ENCODE results near the gene TKT.
"Not testable (repeated sequence)": the region's sequence is repeated elsewhere in the genome, so short reads cannot be mapped to it uniquely, and the experiment has no call there.

Gene TKT

DNA sequence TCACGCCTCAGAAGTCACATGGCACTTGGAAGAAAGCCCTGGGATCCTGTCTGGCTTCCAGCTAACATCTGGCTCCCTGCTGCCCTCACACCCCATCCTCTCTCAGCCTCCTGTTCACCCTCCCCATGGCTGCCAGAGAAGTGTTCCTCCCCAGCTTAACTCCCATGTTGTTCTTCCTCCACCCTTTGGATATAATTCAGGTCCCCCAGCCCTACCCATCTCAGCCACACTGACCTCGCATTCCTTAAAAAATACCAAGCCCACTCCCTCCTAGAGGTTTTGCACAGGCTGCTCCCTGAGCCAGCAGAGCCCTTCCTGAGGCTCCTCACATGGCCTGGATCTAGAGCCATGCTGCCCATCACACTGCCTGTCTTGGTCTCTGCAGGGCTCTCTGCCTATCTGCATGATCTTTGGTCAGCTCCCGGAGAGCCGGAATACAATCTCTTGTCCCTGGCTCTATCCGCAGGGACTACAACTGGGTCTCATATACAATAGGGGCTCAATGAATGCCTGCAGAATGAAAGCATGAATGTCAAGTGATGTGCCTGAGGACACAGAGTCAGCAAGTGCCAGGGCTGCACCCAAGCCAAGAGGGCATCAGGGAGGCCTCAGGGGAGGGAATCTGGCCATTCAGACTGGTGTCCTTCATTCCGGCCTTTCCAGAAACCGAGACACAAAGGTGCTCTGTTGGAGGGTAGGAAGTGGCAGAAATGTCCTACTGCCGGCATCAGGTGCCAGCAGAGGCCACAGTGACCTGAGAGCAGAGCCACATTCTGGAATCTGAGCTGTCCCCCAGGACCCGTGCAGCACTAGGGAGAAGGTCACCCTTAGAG is 3.8 kb upstream of the TKT start:
- no peak for DNase-seq (ENCODE audit: low spot score)

DNA sequence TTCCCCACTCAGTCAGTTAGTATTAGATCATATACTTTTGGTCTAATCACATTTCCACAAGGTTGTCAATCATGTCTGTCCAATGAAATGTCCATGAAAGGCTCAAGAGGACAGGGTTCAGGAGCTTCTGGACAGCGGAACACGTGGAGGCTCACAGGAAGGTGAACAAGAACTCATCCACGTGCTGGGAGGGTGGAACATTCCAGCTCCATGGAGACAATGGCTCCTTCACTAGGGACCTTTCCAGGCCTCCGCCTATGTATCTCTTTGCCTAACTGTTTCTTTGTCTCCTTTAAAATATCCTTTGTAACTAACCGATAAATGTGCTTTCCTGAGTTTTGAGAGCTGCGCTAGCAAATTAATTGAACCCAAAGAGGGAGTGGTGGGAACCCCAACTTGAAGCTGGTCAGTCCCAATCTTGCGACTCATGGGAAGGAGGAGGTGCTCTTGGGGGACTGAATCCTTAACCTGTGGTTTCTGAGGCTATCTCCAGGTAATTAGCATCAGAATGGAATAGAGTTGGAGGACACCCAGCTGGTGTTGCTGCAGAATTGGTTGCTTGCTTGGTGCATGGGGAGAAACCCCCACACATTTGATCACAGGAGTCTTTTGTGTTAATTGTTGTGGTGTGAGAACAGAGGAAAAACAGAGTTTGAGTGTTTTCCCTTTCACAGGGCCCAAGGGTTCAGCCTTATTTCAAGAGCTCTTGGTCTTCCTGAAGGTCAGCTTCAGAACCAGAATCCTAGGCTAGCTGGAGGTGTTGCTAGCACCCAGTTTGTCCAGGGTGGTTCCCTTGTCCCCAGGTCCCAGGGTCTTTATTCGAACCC is 3.0 kb upstream of the TKT start:
- DNase-seq (ENCODE audit: low spot score) = no peak

DNA sequence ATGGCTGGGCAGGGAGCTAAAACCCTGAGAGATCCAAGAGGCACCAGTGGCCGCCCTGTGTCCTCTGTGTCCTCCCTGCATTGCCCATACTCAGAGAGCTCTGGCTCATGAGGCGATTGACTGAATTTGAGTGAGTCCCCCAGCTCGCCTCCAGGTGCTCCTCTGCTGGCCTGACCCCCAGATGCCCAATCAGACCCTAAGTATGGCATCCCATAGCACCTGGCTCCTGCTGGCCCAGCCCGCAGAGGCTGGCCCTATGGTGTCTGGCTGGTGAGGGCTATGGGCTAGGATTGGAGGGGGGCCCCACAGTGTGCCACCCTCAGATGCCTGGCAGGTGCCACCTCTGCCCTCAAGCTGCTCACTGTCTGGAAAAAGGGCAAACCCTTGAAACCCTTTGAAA is 1.6 kb upstream of the TKT start:
- no peak for DNase-seq (ENCODE audit: low spot score)

DNA sequence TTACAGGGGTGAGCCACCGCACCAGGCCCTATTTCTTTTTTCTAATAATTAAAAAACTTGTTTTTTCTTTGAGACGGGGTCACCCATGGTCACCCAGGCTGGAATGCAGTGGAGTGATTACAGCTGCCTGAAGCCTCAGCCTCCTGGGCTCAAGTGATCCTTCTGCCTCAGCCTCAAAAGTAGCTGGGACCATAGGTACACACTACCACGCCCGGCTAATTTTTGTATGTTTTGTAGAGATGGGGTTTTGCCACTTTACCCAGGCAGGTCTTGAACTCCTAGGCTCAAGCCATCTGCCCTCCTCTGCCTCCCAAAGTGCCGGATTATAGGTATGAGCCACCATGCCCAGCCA is 858 bp upstream of the TKT start:
- no peak for DNase-seq (ENCODE audit: low spot score)

DNA sequence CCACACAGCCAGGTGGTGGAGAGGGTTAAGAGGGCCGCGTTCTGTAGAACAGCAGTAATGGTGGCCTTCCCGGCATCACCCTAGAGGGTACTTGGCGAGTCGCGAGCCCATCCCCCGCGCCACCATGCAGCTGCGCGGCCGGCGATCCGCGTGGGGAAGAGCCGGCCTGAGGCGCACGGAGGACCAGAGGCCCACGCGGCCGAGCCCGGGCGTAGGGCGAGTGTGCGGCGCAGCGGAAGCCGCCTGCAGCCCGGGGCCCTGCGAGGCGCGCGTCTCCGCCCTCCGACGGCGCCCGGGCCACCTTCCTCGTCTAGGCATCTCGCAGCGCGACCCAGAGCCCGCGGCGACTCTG is 423 bp downstream of the TKT start:
- DNase-seq (ENCODE audit: low spot score) = no peak

DNA sequence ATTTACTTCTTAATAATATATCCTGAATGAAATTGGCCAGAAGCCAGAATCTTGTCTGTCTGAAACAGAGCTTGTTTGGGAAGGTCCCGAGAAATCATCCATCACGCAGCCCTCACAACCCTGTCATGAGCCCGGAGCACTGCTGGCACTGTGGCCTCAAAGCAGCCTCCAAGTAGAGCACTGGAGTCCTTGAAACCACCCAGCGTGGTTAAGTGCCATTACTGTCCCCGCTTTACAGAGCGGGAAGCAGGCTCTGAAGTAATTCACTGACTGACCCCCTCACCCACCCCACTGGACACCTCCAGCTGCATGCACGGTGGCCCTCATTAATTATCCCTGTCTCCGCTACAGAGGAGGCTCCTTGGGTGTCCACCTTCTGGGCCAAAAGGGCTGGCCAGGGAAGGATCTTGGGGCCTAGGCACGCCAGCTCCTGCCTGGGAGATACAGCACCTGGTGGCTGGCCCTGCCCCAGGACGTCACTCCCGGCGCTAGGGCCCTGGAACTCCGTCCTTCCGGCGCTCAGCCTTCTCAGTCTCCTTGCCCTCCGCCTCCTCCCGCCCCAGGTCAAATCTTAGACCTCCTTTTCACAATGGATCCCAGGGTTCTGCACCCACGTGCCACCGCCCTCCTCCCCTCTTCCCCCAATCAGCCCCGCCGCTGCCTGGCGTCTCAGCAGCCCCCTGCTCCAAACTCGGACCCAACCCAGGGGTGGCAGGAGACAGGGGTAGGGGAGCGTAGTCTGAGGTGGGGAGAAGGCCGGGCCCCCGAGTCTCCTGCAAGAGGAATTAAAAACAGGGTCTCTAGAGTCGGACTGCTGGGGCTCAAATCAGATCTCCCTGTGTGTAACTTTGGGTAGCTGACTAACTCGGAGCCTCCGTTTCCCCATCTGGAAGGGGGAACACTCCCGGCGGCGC is 1.1 kb downstream of the TKT start:
- DNase-seq (ENCODE audit: low spot score) = peak; percentile 36

DNA sequence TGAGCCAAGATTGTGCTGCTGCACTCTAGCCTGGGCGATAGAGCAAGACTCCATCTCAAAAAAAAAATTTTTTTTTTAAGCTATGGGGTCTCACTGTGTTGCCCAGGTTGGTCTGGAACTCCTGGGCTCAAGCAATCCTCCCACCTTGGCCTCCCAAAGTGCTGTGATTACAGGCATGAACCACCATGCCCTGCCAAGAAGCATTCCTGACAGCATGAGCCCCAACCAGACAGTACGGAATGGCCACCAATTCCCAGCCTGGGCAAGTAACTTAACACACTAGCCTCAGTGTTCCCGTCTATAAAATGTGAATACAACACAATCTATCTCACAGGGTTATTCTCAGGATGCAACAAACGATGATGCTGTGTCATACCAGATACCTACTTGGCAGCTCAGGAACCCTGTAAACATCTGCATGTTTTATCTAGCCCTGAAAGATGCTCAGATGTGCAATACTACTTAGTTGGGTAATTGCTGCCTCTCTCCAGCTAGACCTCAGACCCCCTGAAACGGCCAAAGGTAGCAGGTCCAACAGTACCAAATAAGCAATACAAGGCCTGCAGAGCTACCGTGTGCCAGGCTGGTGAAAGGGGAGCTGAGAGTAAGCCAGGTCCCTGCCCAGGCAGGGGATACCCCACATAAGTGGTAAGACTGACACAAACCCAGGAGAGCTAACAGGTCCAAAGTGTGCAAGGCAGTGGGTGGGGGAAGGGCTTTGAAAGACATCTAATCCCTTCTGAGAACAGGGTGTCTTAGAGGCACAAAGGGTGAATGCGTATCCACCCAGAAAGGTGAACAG is 1.9 kb downstream of the TKT start:
- DNase-seq (ENCODE audit: low spot score) = no peak

DNA sequence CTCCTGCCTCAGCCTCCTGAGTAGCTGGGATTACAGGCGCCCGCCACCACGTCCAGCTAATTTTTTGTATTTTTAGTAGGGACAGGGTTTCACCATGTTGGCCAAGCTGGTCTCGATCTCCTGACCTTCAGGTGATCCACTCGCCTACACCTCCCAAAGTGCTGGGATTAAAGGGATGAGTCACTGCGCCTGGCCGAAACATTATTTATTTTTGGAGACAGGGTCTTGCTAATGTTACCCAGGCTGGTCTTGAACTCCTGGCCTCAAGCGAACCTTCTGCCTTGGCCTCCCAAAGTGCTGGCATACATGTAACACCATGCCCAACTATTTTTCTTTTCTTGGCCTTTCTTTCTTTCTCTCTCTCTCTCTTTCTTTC is 2.9 kb downstream of the TKT start:
- not testable (repeated sequence) for DNase-seq (ENCODE audit: low spot score)

DNA sequence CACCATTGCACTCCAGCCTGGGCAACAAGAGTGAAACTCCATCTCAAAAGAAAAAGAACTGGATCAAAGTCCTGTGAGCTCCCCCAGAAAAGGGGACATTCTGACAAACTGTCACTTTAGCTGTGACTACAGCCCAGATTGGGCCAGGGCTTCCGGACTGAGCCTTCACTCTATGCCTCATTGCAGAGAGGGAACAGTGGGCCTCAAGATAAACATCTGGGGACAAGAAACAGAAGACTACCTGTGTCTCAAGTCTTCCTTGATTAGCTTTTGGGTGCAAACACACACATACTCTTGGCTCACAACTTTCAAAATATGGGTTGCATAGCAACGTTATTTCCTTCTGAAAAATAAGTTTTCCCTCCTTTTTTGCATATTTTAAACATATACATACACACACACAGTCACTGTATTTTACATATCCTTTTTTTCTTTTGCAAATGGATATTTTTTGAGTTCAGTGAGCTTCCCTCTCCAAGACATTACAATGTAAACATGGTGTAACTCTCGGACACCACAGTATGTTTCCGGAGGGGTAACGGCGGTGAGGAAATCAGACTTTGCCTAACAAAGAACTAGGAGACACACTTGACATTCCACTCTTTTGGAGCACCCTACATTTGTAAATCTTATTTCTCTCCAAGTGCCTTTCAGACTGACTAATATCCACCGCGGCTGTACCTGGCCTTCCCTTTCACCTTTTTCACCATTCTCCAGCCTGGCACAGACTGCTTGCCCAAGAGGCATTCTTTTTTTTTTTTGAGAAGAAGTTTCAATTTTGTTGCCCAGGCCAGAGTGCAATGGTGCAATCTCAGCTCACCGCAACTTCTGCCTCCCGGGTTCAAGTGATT is 3.5 kb downstream of the TKT start:
- no peak for DNase-seq (ENCODE audit: low spot score)

DNA sequence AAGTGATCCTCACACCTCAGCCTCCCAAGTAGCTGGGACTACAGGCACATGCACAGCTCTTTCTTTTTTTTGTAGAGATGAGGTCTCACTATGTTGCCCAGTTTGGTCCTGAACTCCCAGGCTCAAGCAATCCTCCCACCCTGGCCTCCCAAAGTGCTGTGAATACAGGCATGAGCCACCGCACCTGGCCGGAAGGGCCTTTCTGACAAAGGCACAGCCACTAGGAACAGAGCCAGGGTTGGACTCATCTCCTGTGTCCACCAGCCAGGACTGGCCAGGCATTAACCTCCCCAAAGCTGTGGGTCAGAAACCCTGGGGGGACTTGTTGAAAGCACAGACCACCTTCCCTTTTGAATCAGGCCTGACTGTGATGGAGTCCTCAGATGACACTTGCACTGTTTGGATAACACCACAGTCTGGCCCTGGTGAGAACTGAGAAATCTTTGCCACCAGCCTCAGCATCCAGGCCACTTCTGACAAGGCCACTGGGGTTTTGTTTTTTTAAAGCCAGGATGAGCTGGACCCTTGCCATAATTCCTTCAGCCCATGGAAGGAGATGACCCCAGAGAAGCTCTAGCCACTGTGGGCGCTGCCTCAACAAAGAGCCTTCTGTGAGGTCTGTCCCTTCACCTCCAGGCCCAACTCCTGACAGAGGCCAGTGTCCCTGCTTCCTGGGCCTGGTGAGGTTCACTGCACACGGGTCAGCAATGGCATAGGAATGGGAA is 4.8 kb downstream of the TKT start:
- DNase-seq (ENCODE audit: low spot score) = no peak

DNA sequence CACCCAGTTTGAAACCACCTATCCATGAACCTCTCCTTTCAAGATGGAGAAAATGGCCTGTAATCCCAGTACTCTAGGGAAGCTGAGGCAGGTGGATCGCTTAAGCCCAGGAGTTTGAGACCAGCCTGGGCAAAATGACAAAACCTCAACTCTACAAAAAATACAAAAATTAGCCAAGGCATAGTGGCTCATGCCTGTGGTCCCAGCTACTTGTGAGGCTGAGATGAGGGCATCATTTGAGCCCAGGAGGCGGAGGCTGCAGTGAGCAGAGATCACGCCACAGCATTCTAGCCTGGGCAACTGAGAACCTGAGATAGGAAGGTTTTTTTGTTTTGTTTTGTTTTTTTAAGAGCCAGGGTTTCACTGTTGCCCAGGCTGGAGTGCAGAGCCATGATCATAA is 5.4 kb downstream of the TKT start:
- DNase-seq (ENCODE audit: low spot score) = no peak

DNA sequence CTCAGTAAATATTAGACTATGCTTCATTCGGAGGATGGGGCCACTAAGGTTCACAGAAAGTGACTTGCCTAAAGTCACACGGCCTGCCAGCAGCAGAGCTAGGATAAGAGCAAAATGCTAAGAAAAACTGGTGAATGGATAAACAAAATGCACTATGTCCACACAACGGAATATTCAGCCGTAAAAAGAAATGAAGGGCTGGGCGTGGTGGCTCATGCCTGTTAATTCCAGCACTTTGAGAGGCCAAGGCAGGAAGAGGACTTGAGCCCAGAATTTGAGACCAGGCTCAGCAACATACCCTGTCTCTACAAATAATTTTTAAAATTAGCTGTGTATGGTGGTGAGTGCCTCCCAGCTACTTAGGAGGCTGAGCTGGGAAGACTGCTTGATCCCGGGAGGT is 7.7 kb downstream of the TKT start:
- DNase-seq (ENCODE audit: low spot score) = no peak

DNA sequence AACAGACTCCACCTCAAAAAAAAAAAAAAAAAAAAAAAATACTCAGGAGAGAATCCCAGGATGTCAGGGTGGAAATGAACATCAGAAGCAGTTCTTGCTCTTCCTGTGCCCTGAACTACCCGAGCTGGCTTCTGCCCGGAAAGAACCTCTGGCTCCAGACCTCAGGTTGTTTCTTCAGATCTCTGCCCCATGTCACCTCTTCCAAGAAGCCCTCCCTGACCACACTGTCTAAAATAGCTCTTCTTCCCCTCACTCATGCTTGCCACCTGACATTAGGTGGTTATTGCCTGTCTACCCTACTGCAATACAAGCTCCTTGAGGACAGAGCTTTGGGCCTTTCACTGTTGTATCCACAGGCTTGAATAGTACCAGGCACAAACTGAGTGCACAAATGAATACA is 8.2 kb downstream of the TKT start:
- DNase-seq (ENCODE audit: low spot score) = no peak

DNA sequence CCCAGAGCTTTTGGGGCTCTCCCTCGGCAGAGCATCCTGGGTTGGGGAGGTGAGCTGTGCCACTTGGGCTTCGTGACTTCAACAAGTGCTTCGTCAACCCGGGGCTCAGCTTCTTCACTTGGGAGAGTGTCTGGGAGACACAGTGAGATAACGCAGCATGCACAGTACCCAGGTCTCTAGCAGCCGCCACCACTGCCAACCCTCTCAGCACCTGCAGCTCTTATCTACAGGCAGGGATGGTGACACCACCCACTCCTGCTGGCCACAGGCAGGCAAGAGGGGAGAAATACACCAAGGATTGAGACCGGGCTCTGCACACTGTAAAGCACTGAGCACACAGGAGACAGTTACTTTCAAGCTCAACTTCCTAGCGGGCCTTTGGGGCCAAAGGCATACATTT is 11.6 kb downstream of the TKT start:
- no peak for DNase-seq (ENCODE audit: low spot score)

DNA sequence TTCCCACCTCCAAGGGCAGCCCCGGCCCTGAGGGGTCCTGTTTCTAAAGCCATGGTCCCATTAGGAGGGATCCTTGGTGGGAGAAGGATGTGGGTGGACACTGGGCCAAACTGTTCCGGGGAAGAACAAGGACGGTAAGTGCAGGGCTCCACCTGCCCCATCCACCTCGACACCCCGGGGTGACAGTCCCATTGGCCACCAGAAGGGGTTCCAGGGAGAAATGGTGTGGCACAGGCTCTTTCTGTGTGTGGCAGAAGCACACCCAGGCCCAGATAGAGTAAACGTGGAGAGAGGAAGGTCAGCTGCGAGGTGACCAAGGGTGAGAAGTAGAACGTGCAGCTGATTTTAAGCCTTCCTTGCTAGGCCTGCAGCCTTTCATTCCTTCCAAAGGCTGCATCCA is 12.0 kb downstream of the TKT start:
- DNase-seq (ENCODE audit: low spot score) = no peak

DNA sequence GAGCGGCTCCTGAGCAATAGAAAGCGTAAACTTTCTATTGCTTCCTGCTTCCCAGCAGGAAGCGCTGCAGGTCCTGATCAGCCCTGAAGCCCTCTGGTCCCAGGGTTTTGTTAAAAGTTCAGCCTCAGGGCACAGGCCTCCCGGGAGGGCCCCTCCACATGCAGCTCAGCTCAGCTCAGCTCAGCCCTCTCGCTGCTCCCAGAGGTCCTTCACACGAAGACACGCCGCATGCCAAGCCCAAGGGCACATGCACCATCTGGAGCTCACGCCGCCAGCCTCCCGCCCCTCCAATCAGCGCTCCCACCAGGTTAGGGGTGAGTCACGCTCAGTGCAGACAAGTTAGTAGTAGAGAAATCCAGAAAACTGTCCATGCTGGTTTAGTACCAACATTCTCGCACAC is 12.7 kb downstream of the TKT start:
- no peak for DNase-seq (ENCODE audit: low spot score)

DNA sequence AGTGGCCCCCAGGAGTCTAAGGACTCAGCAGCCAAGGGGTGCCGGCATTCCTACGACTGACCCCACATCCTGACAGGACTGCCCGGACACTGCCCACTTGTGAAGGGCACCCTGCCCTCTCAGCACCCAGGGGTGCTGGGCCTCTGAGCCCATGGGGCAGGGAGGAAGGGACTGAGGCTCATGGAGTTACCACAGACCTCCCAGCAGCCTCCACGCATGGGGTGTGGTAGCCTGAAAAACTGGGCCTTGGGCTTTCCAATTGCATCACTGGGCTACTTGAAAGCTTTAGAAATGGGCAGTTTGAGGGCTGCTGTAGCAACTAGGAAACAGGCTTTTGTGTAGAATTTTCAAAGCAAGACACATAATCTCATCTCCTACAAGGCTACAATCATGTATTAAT is 13.2 kb downstream of the TKT start:
- DNase-seq (ENCODE audit: low spot score) = no peak

DNA sequence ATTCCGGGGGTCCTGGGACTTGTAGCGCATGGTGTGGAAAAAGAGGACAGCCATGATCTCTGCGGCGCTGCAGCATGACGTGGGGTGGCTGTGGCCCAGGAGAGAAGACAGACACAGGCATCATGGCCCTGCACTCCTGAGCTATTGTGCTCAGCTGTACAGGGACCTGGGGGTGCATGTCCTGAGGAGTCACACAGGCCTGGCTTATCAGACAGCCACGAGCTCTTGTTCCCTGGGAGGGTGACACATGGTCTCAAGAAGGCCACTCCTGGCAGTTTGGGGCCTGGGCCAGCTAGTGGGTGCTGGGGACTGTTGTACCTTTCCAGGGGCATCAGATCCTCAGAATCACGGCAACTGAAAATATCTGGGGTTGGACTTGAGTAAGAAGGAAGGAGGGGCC is 13.7 kb downstream of the TKT start:
- DNase-seq (ENCODE audit: low spot score) = no peak

DNA sequence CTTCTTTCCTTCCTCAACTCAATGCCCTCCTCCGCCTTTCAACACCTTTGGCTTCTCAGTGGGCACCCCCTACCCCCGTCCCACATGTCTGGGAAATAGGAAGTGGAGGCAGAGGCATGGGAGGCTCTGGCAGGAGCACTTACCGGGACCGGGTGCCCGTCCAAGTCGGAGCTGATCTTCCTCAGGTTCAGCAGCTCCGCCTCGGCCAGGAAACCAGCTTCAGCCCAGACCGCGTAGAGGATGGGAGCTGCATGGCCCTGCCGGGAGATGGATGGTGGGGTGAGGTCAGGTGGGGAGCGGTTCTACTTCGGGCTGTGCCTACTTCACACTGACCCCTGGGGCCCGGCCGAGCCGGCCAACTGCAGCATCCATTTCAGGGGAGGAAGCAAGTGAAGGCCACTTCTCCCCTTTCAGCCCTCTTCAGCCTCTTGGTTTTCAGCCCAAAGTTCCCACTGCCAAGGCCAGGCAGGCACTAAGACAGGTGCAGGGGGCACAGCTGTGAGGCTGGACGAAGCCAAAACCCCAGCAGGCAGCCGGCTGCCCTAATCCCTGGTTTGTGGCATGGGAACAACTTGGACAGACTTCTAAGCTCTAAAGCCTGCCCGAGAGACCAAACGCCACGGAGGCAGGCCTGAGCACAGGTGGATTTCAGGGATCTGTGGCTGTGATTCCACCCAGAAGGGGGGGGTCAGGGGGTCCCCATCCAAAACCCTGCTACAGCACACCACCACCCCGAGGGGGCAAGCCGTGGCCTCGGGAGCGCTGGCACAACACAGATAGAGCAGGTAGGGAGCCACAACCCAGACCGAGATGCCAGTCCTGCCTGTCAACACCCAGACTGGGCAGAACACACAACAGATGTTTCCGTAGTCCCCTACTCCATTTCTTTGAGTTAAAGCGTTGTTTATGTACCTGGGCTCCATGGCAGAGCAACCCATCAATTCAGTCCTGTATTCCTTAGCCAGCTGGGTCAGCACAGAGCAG is 14.5 kb downstream of the TKT start:
- DNase-seq (ENCODE audit: low spot score) = no peak

Measured in HuH-7 (cell line).